ENCODE measurements around the gene WDR45. TPM values are rescaled to one million over a fixed set of nuclear protein-coding genes. Genes with fewer than 3 reads are reported as not detected.
A peak's percentile ranks its signal among the peaks of the same experiment; 100 is the strongest.

WDR45 gene
- total and polyA plus RNA-seq, 11 donors: 49.2 to 98.5 (median 68.5) TPM

- intact Hi-C loops (cut with DNase I): loop anchor here in 1 of 10 donors (10.0 kb wide), 1 partner anchor 365 kb away; the partner anchor contains the start of gene SUV39H1
- peaks cover 0 to 5% (median 0%) of the 10 kb centered on the region in 12 donors for H3K9me3 ChIP-seq
- no peak overlapping the region for H3K4me3 ChIP-seq
- ATAC-seq: no peak
- H3K36me3 ChIP-seq: no peaks in the 10 kb centered on the region
- 71 to 82% (median 80%) methylated on average over 6 to 10 of the region's 10 CpGs for WGBS, 4 donors
- TF ChIP-seq CTCF (IDR thresholded peaks at IDR 0.05) (no peak), POLR2A (IDR thresholded peaks at IDR 0.05) (no peak)
- H3K4me1 ChIP-seq: no peaks in the 10 kb centered on the region
- DNase-seq: no peak
- H3K27ac ChIP-seq: no peak overlapping the region
- H3K27me3 ChIP-seq: no peaks in the 10 kb centered on the region
Measured at GRCh38 chrX:49059681-49060085, 20.0 kb downstream of the WDR45 start.

- no peak for ATAC-seq
- H3K4me3 ChIP-seq: no peak overlapping the region
Measured at GRCh38 chrX:49059201-49059600, 20.5 kb downstream of the WDR45 start.

GRCh38 chrX:49058794-49059193 is 20.9 kb downstream of the WDR45 start, which contains the start of gene CCDC120:
Gene CCDC120, plus strand, starts transcription at chrX:49058999. Its CDS starts 3,043 bp downstream, at chrX:49062042.
- no peak for TF ChIP-seq CTCF (IDR thresholded peaks at IDR 0.05)
- no peak for TF ChIP-seq POLR2A (IDR thresholded peaks at IDR 0.05)
- DNase-seq: no peak
- Histone ChIP-seq H3K27me3 (no peaks in the 10 kb centered on the region), H3K4me3 (no peak within 1 kb of the TSS), H3K4me1 (no peaks in the 10 kb centered on the region), H3K27ac (peak within 1 kb of the TSS in 1 of 12 donors; percentile 13), H3K9me3 (peaks cover 0 to 8% (median 0%) of the 10 kb centered on the region in 12 donors), H3K36me3 (no peaks in the 10 kb centered on the region)
- intact Hi-C loops (cut with DNase I): loop anchor here in 1 of 10 donors (10.0 kb wide), 1 partner anchor 364 kb away; the partner anchor contains the start of gene SUV39H1
- WGBS, 4 donors: 55 to 73% (median 67%) methylated on average over 4 to 5 of the region's 5 CpGs
- no peak for ATAC-seq

More at GRCh38 chrX:49059201-49059600, 20.5 kb downstream of the WDR45 start:
- no peak for DNase-seq
- peak overlapping the region in 1 of 12 donors; percentile 13 for H3K27ac ChIP-seq
- intact Hi-C loops (cut with DNase I): loop anchor here in 1 of 10 donors (10.0 kb wide), 1 partner anchor 364 kb away; the partner anchor contains the start of gene SUV39H1
- TF ChIP-seq POLR2A (IDR thresholded peaks at IDR 0.05): no peak
- no peak for TF ChIP-seq CTCF (IDR thresholded peaks at IDR 0.05)
- H3K9me3 ChIP-seq: peaks cover 0 to 5% (median 0%) of the 10 kb centered on the region in 12 donors
- WGBS, 4 donors: 60 to 85% (median 69%) methylated on average over 6 of the region's 6 CpGs
- H3K36me3 ChIP-seq: no peaks in the 10 kb centered on the region
- no peaks in the 10 kb centered on the region for H3K27me3 ChIP-seq
- H3K4me1 ChIP-seq: no peaks in the 10 kb centered on the region

GRCh38 chrX:49054073-49054762 is 25.5 kb downstream of the WDR45 start:
- Histone ChIP-seq H3K27me3 (no peaks in the 10 kb centered on the region), H3K4me3 (peak overlapping the region in 11 of 12 donors; percentile 52 to 78 (median 63)), H3K36me3 (no peaks in the 10 kb centered on the region), H3K4me1 (peaks cover 0 to 3% (median 0%) of the 10 kb centered on the region in 12 donors), H3K9me3 (peaks cover 0 to 10% (median 0%) of the 10 kb centered on the region in 12 donors), H3K27ac (peak overlapping the region; percentile 31 to 88 (median 73))
- ATAC-seq (peak in 1 of 4 donors; percentile 6), DNase-seq (no peak)
- WGBS, 4 donors: 81 to 93% (median 86%) methylated on average over 5 of the region's 5 CpGs
- no peak for TF ChIP-seq CTCF (IDR thresholded peaks at IDR 0.05)
- TF ChIP-seq POLR2A (IDR thresholded peaks at IDR 0.05): no peak
- intact Hi-C loops (cut with DNase I): loop anchor here in 1 of 10 donors (10.0 kb wide), 1 partner anchor 359 kb away; the partner anchor contains the start of gene SUV39H1
